ENCODE measurements around the gene ABI3BP.

ABI3BP gene

GRCh38 chr3:100941041-100941440 is 52.2 kb downstream of the ABI3BP start:
- DNase-seq (ENCODE audit: low read depth), result no peak

- no peak for DNase-seq (ENCODE audit: low read depth)
Observed at GRCh38 chr3:100936931-100937330, 56.3 kb downstream of the ABI3BP start.

DNA sequence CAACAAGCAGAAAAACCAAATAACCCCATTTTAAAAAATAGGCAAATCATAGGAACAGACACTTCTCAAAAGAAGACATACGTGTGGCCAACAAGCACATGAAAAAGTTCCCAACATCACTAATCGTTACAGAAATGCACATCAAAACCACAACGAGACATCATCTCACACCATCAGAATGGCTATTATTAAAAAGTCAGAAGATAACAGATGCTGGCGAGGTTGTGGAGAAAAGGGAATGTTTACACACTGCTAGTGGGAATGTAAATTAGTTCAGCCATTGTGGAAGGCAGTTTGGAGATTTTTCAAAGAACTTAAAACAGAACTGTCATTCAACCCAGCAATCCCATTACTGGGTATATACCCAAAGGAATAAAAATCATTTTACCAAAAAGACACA is 60.7 kb downstream of the ABI3BP start:
- no peak for DNase-seq (ENCODE audit: low read depth)

DNA sequence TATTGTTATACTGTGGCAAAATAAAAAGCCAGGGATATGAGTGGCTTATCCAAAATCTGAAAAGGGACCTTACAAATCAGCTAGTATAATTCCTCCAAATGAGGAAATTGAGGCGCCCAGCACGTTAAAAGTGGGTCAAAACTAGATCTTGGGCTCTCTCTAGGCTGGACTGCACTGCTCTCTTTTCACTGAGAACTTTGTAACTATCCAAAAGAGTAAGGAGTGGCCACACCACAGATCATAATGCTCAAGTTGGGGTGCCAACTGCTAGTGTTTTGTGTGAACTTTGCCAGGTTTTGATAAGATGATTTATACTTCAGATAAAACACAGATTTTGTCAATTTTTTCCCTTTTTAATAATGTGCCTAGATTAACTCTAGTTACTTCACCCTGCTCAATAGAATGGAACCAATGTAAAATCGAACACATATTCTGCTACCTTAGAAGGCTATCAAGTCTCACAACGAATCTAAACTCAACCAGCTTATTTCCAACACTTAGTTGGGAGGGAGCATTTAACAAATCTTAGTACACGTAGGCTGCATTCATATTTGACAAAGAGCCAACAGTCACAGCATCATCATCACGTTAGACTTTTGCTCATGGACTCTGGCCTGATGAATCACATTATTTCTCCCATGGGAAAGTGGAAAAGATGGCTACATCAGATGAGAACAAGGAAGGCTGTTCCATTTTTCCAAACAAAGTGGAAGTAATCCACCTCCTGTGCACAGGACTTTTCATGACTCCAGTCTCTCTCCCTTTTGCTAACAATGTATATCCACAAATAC is 64.4 kb downstream of the ABI3BP start:
- no peak for DNase-seq (ENCODE audit: low read depth)

DNA sequence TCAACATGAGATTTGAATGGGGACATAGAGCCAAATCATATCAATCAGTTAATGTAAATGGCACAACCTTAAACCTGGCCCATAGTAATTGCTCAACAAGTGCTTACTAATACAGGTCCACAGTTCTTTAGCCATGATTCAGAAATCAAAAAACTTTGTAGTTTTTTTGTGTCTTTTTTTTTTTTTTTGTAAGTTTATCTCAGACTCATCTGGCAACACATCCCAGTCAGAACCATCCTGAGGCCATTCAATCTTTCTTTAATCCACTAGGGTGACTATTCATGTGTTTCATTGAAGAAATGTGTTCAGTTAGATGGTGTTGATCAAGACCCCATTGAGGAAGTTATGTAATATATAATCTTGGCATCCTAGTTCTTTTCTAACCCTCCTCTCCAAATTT is 65.4 kb downstream of the ABI3BP start:
- no peak for DNase-seq (ENCODE audit: low read depth)

DNA sequence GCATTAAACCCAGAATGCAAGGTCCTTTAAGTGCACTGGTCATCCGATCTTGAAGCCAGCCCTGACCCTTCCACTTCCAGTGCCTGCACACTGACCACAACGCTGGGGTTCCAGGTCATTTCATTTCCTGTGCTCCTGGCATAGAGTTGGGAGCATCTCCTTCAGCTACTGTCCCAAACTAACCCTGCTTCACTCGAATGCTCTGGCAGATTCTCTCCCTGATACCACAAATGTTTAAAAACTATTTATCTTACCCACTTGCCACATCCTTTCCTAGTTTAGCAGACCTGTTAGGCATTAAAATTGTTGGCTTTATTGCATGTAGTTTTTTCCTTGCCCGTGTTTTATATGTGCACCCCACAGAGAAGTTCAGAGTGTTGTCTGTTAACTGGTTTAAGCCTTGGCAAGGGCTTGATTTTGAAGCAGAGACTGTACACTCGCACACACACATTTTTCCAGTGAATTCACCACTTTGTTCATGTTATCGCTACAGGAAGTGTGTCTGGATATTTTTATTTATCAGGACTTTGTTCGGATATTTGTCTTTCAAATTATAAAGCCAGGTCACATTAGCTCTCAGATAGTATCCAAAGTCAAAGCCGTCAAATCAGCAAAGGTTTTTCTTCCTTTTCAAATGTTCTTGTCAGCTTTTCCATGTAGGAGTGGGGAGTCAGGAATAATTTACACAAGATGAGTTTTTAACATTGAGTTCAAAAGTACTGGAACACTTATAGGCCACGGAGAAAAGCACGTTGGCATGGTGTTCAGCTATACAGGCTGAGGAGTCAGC is 77.3 kb downstream of the ABI3BP start:
- DNase-seq (ENCODE audit: low read depth), result no peak

GRCh38 chr3:100913870-100914648 is 79.2 kb downstream of the ABI3BP start:
- no peak for DNase-seq (ENCODE audit: low read depth)

GRCh38 chr3:100912976-100913545 is 80.2 kb downstream of the ABI3BP start:
- no peak for DNase-seq (ENCODE audit: low read depth)

- no peak for DNase-seq (ENCODE audit: low read depth)
Observed at GRCh38 chr3:100912571-100912970, 80.7 kb downstream of the ABI3BP start.

GRCh38 chr3:100911956-100912355 is 81.3 kb downstream of the ABI3BP start:
- DNase-seq (ENCODE audit: low read depth), result no peak

DNA sequence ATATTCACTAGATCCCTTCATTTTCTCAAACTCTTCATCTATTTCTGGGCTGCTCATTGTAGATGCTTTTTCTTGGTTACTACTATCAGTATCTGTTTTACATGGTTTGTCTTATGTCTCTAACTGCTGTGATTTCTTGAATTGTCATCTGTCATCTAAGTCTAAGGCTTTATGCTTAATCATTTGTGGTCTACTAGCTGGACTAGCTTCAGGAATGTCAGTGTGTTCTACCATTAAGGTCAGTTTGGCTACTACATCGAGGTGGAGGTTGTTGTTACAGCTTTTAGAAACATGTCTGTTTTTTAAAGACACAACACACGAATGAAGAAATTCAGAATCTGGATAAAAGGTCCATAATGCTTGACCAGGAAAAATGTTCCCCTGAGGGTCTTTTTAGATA is 82.2 kb downstream of the ABI3BP start:
- DNase-seq (ENCODE audit: low read depth), result no peak

DNA sequence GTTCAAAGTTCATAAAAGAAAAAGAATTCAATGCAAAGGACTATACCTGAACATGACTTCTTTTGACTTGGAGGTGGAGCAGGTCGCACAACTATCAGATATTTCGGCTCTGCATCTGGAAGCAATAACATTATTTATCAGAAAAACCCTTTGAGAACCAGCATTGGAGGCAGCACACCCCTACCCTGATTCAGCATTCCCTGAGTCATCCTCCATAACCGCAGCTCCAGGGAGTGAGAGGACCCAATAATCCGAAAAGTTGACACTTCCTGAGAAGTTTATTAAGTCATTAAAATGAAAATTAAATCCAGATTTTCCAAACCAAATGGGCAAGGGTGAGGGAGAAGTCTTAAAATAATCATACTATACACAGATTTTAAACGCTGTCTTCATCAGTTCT is 90.6 kb downstream of the ABI3BP start:
- DNase-seq (ENCODE audit: low read depth), result no peak

DNA sequence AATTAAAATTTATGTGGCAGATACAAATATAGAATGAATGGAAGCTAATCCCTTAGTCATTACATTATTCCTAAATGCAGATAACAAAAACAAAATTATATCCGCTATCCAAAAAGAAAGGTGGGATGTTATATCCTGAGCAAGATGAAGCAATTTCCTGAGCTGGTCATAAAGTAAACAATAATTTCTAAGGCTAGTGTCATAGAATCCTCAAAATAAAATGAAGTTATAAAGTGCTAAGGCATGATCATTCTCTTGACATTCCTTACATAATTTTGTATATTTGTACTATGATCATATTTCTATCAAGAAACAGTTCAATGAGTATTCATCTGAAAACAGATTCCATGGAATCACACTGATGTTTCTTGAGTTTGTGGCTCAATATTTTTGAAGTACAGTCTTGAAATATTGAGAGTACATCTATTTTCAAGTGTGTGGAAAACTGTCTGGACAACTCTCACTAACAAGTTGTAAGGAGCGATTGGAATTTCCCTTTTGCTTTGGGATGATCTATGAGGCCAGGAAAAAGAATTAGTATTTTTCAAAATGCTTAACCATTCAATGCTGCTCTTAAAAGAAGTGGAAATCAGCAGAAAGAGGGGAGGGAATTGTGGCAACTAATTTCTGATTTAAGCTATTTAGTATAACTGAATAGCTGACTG is 92.4 kb downstream of the ABI3BP start:
- no peak for DNase-seq (ENCODE audit: low read depth)

DNA sequence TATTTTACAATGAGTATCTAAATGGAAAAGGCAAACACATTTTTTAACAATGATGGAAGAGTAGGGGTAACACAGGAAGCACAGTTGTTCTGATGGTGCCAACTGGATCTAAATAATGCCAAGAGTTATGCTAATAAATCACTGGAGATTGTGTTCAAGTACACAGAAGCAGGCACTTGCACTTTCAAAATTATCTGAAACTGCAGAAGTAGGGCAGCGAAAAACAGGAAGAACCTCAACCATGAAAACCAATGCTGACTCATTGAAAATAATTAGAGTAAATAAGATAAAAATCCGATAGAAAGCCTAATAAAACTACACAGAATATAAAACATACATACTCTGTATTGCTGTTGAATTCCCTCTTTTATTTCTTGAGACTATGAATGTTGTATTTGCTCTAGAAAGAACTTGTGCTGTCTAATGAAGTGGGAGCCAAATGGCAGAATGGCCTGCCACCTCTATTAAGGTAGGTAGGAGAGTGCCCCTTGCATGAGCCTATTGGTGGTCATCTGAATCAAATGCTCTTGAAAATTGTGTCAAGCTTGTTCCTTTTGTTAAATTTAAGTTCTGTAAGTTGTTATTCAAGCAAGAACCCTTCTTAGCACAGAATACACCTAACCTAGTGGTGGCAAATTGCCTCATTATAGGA is 93.7 kb downstream of the ABI3BP start:
- no peak for DNase-seq (ENCODE audit: low read depth)

DNA sequence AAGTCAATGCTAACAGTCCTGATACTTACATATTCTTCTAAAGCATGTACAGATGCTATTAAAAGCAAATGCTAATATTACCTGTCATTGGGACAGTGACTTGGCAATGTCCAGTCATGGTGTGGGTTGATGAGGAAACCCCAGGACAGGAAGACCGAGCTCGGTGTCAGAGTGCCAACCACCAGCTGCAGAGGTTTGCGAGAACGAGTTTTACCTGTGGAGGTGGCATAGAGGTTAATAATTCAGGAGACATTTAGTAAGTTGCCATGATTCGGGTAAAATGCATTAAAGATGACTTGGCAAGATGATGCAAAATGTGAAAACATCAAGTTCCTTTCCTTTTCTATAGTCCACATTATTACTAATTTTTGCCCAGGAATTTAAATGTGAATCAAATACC is 94.5 kb downstream of the ABI3BP start:
- DNase-seq (ENCODE audit: low read depth), result no peak

DNA sequence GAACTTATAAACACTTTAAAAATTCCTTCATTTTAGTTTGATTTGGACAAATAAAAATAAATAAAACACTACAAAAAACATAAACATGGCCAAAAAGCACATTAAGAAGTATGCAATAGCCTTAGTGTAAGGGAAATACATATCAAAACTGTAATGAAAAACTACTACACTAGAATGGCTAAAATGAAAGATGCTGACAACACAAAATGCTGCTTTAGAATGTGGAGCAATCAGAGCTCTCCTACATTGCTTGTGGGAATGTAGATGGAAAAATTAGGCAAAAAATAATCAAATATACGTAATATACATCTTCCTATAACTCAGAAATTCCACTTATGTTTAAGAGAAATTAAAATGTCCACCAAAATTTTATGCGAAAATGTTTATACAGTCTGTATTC is 96.2 kb downstream of the ABI3BP start:
- DNase-seq (ENCODE audit: low read depth), result no peak

GRCh38 chr3:100893590-100893989 is 99.6 kb downstream of the ABI3BP start:
- no peak for DNase-seq (ENCODE audit: low read depth)

- DNase-seq (ENCODE audit: low read depth), result no peak
Observed at GRCh38 chr3:100893108-100893507, 100.1 kb downstream of the ABI3BP start.

- no peak for DNase-seq (ENCODE audit: low read depth)
Observed at GRCh38 chr3:100891827-100892226, 101.4 kb downstream of the ABI3BP start.

DNA sequence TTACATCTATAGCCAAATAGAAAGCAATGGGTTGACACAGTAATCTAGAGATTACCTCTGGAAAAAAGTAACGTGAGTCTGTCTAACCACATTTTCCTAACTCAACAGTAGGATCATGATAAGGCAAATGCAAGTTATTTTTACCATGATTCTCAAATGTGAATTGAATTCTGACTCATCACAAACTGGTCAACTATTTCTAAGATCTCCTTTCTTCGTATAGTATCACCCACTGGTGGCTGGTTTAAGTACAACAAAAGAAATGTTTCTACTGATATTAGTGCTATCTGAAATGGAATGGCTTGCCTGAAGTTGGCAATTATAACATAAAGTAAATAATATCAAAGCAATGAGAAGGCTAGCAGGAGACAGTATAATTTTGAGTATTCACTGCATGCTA is 102.2 kb downstream of the ABI3BP start:
- DNase-seq (ENCODE audit: low read depth), result no peak

- DNase-seq (ENCODE audit: low read depth), result no peak
Observed at GRCh38 chr3:100888881-100889280, 104.3 kb downstream of the ABI3BP start.

Data from activated gamma-delta T cell treated with anti-CD3 and anti-CD28 coated beads, Interleukin-2, amount 50 U/mL, for 16 hours (primary cell).